ENCODE results near the gene BCAS3.

Gene BCAS3

GRCh38 chr17:60680754-60681153 lies 3.1 kb downstream of the BCAS3 start:
- DNase-seq (ENCODE audit: low read depth) = no peak
- no peak for TF ChIP-seq CTCF (IDR thresholded peaks at IDR 0.05; ENCODE audit: low read depth, low read length, missing control alignments)
- H3K4me3 ChIP-seq (ENCODE audit: low read depth, low read length) = no peak overlapping the region
- in situ Hi-C loops (cut with HindIII; ENCODE audit: low sequenced_read_pairs) = no loop called here

DNA sequence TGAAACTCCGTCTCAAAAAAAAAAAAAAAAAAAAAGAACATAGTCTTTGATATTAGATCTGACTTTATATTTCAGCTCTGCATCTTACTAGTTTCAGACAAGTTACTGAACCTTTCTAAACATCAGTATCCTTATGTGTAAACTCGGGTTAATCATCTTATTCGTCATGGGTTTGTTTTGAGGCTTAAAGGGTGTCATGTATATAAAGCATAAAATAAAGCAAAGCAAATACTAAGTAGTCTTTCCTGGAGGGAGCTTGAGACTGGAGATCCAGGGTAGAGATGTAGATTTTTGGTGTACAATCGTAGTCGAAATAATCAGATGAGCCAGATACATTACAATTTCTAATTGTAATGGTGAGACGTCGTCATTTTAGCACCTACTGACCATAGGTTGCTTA lies 7.8 kb downstream of the BCAS3 start:
- no peak overlapping the region for H3K4me3 ChIP-seq (ENCODE audit: low read depth, low read length)
- in situ Hi-C loops (cut with HindIII; ENCODE audit: low sequenced_read_pairs) = no loop called here
- DNase-seq (ENCODE audit: low read depth) = no peak
- TF ChIP-seq CTCF (IDR thresholded peaks at IDR 0.05; ENCODE audit: low read depth, low read length, missing control alignments) = no peak

DNA sequence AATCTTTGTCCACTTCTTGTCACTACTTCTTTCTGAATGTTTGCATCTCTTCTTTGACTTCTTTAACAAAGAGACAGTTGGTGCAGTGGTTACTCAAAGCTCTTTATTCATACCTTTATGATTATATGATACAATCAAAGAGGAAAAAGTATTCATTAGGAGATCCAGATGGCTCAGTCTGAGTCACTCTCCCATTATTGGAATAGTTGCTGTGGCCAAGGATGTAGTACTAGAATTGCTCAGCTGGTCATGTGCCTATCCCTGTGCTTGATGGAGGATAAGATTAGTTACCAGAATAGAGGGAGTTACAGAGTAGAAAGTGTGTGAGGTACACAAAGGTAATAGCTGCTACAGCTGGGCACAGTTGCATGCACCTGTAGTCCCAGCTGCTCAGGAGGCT lies 18.3 kb downstream of the BCAS3 start:
- in situ Hi-C loops (cut with HindIII; ENCODE audit: low sequenced_read_pairs) = no loop called here
- no peak overlapping the region for H3K4me3 ChIP-seq (ENCODE audit: low read depth, low read length)
- no peak for DNase-seq (ENCODE audit: low read depth)
- TF ChIP-seq CTCF (IDR thresholded peaks at IDR 0.05; ENCODE audit: low read depth, low read length, missing control alignments) = no peak

GRCh38 chr17:60699090-60699489 lies 21.4 kb downstream of the BCAS3 start:
- in situ Hi-C loops (cut with HindIII; ENCODE audit: low sequenced_read_pairs) = no loop called here
- DNase-seq (ENCODE audit: low read depth) = no peak
- no peak overlapping the region for H3K4me3 ChIP-seq (ENCODE audit: low read depth, low read length)
- no peak for TF ChIP-seq CTCF (IDR thresholded peaks at IDR 0.05; ENCODE audit: low read depth, low read length, missing control alignments)

DNA sequence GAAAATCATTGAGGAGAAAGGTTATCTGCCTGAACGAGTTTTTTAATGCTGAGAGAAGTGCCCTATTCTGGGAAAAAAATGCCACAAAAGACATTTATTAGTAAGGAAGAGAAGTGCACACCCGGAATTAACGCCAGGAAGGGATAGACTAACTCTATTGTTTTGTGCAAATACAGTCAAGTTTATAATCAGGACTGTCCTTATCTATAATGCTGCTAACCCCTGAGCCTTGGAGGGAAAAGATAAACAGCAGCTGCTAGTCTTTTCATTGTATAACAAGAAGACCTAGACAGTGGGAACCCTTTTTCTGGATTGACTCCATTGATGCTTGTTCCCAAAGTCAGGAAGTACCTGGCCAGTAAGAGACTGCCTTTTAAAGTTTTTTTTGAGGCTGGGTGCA lies 26.5 kb downstream of the BCAS3 start:
- H3K4me3 ChIP-seq (ENCODE audit: low read depth, low read length) = no peak overlapping the region
- no peak for TF ChIP-seq CTCF (IDR thresholded peaks at IDR 0.05; ENCODE audit: low read depth, low read length, missing control alignments)
- DNase-seq (ENCODE audit: low read depth) = no peak
- in situ Hi-C loops (cut with HindIII; ENCODE audit: low sequenced_read_pairs) = no loop called here

DNA sequence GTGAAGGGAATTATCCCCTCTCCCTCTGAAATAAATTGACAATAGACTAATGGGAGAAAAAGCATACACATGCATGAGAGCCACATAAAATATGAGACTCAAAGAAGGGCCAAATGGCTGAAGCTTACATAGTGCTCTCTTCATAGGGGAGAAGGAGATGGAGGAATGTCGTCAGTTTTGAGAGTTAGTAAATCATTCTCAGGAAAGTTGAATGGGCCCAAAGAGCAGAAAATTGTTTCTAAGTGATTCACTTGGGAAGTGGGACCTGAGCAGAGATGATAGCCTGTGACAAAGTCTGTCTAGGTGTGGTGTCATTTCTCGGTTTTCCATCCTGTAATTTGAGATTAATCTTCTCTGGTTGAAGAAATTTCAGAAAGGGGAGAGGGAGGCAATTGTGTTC lies 35.0 kb downstream of the BCAS3 start:
- TF ChIP-seq CTCF (IDR thresholded peaks at IDR 0.05; ENCODE audit: low read depth, low read length, missing control alignments) = no peak
- DNase-seq (ENCODE audit: low read depth) = no peak
- H3K4me3 ChIP-seq (ENCODE audit: low read depth, low read length) = no peak overlapping the region
- in situ Hi-C loops (cut with HindIII; ENCODE audit: low sequenced_read_pairs) = no loop called here

DNA sequence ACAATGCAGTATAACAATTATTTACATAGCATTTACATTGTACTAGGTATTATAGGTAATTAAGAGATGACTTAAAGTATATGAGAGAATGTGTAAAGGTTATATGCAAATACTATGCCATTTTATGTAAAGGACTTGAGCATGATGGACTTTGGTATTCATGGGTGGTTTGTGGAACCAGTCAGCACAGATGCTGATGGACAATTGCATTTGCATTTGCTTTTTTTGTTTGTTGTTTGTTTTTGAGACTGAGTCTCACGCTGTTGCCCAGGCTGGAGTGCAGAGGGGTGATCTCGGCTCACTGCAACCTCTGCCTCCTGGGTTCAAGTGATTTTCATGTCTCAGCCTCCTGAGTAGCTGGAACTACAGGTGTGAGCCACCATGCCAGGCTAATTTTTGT lies 36.0 kb downstream of the BCAS3 start:
- DNase-seq (ENCODE audit: low read depth) = no peak
- in situ Hi-C loops (cut with HindIII; ENCODE audit: low sequenced_read_pairs) = no loop called here
- TF ChIP-seq CTCF (IDR thresholded peaks at IDR 0.05; ENCODE audit: low read depth, low read length, missing control alignments) = no peak
- no peak overlapping the region for H3K4me3 ChIP-seq (ENCODE audit: low read depth, low read length)

Data from astrocyte of the cerebellum (primary cell).